OCI-LY7 (cell line): ENCODE results near the gene TNS2. TPM values are rescaled to one million over a fixed set of nuclear protein-coding genes. Genes with fewer than 3 reads are reported as not detected.

Experiments used
- BruUV-seq: library from RNA; stranded (reverse); fragments of 400-500 nt; replicated peaks from 2 replicates; lab custom pipeline; 2021; lab: Mats Ljungman, UMichigan
- CTCF ChIA-PET: fragments of 300-600 bp; sonication (Branson Sonifier 250); formaldehyde crosslinking; loops from one replicate; lab custom pipeline; 2022; ENCODE audit warnings: antibody characterized with exemption; ENCODE audit not compliant: unreplicated experiment; lab: Charles Lee
- POLR2A ChIA-PET: fragments of 300-600 bp; sonication (Branson Sonifier 250); formaldehyde crosslinking; loops from one replicate; lab custom pipeline; 2022; ENCODE audit warnings: antibody characterized with exemption; lab: Charles Lee
- DNase-seq: peaks from one replicate; pipeline ENCODE4 v3.0.0-alpha.2; 2015; ENCODE audit warnings: low spot score
- H2AFZ ChIP-seq: fragments of 200-600 bp; sonication (generic), shearing (Covaris generic); 2 replicates; pipeline ENCODE4 v1.6.1; 2014; ENCODE audit warnings: mild to moderate bottlenecking, antibody characterized with exemption, low read length, moderate library complexity
- H3K27ac ChIP-seq: fragments of 200-600 bp; sonication (generic); 2 replicates; pipeline ENCODE4 v1.5.1; 2014; ENCODE audit warnings: mixed run types, low read depth, mild to moderate bottlenecking, moderate library complexity, low read length, inconsistent platforms; ENCODE audit not compliant: poor library complexity, severe bottlenecking
- H3K36me3 ChIP-seq: fragments of 200-600 bp; sonication (generic); 2 replicates; pipeline ENCODE4 v1.6.1; 2014; ENCODE audit warnings: mild to moderate bottlenecking, antibody characterized with exemption, low read length, moderate library complexity, mixed read lengths; ENCODE audit not compliant: insufficient read depth
- H3K4me1 ChIP-seq: fragments of 200-600 bp; sonication (generic); 2 replicates; pipeline ENCODE4 v1.5.1; 2014; ENCODE audit warnings: mild to moderate bottlenecking, low read length; ENCODE audit not compliant: insufficient read depth, poor library complexity, severe bottlenecking
- H3K4me2 ChIP-seq: fragments of 200-600 bp; sonication (generic); 2 replicates; pipeline ENCODE4 v1.6.1; 2014; ENCODE audit warnings: mild to moderate bottlenecking, low read length
- H3K4me3 ChIP-seq: fragments of 200-600 bp; sonication (generic); 2 replicates; pipeline ENCODE4 v1.5.1; 2014; ENCODE audit warnings: mild to moderate bottlenecking, low read depth, low read length; ENCODE audit not compliant: poor library complexity, severe bottlenecking
- H3K79me2 ChIP-seq: fragments of 200-600 bp; sonication (generic); 2 replicates; pipeline ENCODE4 v1.6.1; 2016; ENCODE audit warnings: low read depth, mild to moderate bottlenecking, low read length, moderate library complexity, mixed read lengths; ENCODE audit not compliant: insufficient read depth
- H3K9me2 ChIP-seq: fragments of 200-600 bp; sonication (generic); 2 replicates; pipeline ENCODE4 v1.6.1; 2016; ENCODE audit warnings: mild to moderate bottlenecking, low read length, mixed read lengths; ENCODE audit not compliant: insufficient read depth
- H3K9me3 ChIP-seq: fragments of 200-600 bp; sonication (generic); 2 replicates; pipeline ENCODE4 v1.6.1; 2014; ENCODE audit warnings: mild to moderate bottlenecking, mixed run types, low read length, mixed read lengths
- H4K20me1 ChIP-seq: fragments of 200-600 bp; sonication (generic); 2 replicates; pipeline ENCODE4 v1.6.1; 2014; ENCODE audit warnings: mild to moderate bottlenecking, antibody characterized with exemption, low read length, moderate library complexity, mixed read lengths; ENCODE audit not compliant: insufficient read depth
- EZH2phosphoT487 ChIP-seq: fragments of 200-600 bp; sonication (generic); IDR thresholded peaks from 2 replicates; pipeline ENCODE4 v1.6.1; 2018; ENCODE audit warnings: low read depth, borderline replicate concordance, mild to moderate bottlenecking, mixed run types, antibody characterized with exemption, low read length, moderate library complexity, mixed read lengths
- intact Hi-C: fragments of 100-400 bp; cut with micrococcal nuclease; formaldehyde crosslinking; loops from one replicate; pipeline ENCODE4 v1.10.0; 2022; ENCODE audit not compliant: unreplicated experiment
- total RNA-seq, 2 experiments: library from RNA; depleted of rRNA in 1 of 2; stranded (reverse); fragments of >200 nt in 1 of 2; shearing (Covaris generic) in 1 of 2; gene quantifications; 2 replicates each; pipeline ENCODE4 v1.2.3, GENCODE V29; 2014 to 2022
- TF ChIP-seq, protein P1 (sequence below): fragments of 200-600 bp; sonication (generic); conservative IDR thresholded peaks from 2 replicates; pipeline ENCODE4 v1.5.1; 2014; ENCODE audit warnings: mild to moderate bottlenecking, antibody characterized with exemption, low read length, moderate library complexity, mixed read lengths

TNS2 gene
- total RNA-seq, 2 experiments from 2014 or later, result 0.25 to 1.6 TPM

DNA sequence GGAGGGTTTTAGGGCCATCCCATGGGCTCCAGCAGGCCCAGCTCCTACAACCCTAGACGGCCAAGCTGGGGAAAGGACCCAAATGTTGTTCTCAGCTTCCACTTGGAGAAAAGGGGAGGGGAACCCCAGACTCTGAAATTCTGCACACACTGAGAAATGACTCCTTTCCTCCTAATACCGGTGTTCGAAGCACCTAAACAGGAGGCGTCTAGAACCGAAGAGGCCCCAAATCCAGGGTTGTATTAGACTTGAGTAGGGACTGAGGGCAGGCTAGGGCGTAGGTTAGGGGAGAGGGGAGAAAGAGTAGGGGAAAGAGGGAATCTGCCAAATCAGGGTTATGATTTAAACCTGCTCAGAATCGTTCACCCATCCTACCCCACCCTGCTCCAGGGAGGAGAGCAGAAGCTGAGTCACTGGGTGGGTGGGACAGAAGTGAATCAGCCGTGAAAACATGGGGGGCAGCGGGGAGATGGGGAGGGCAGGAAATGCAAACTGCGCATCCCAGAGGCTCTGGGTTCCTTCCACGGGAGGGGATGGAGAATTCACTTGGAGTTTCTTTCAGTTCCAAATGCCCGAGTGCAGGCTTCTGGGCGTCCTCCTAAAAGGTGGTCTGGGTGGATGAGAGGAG is 48.6 kb downstream of the TNS2 start:
- H3K4me3 ChIP-seq, result peak overlapping the region; percentile 57
- H3K4me2 ChIP-seq, result peak overlapping the region; percentile 68
- DNase-seq, result no peak
- no peaks in the 10 kb centered on the region for H3K9me2 ChIP-seq
- H3K27ac ChIP-seq, result no peak overlapping the region
- CTCF ChIA-PET, result interaction anchor here (0.9 to 2.3 kb wide), 3 partner anchors 19 to 45 kb away, joined by 4 to 9 read pairs (median 4); partner anchors contain the start of gene SPRYD3
- BruUV-seq, result no TSS peak
- H3K36me3 ChIP-seq, result no peaks in the 10 kb centered on the region
- POLR2A ChIA-PET, result interaction anchor here (1.2 to 1.5 kb wide), 4 partner anchors 19 to 51 kb away, joined by 3 to 5 read pairs (median 4); partner anchors contain the start of gene SPRYD3
- H3K9me3 ChIP-seq, result no peaks in the 10 kb centered on the region
- intact Hi-C loops, result no loop called here
- no peaks in the 10 kb centered on the region for H3K79me2 ChIP-seq
- TF ChIP-seq EZH2phosphoT487, result no peak
- TF ChIP-seq, protein P1, sequence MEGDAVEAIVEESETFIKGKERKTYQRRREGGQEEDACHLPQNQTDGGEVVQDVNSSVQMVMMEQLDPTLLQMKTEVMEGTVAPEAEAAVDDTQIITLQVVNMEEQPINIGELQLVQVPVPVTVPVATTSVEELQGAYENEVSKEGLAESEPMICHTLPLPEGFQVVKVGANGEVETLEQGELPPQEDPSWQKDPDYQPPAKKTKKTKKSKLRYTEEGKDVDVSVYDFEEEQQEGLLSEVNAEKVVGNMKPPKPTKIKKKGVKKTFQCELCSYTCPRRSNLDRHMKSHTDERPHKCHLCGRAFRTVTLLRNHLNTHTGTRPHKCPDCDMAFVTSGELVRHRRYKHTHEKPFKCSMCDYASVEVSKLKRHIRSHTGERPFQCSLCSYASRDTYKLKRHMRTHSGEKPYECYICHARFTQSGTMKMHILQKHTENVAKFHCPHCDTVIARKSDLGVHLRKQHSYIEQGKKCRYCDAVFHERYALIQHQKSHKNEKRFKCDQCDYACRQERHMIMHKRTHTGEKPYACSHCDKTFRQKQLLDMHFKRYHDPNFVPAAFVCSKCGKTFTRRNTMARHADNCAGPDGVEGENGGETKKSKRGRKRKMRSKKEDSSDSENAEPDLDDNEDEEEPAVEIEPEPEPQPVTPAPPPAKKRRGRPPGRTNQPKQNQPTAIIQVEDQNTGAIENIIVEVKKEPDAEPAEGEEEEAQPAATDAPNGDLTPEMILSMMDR, result no peak
- H3K4me1 ChIP-seq, result peaks cover 32% of the 10 kb centered on the region
- H2AFZ ChIP-seq, result peak overlapping the region; percentile 62; the same call in 1 of the 2 replicates
- H4K20me1 ChIP-seq, result no peaks in the 10 kb centered on the region

GRCh38 chr12:53099071-53099882 is 49.4 kb downstream of the TNS2 start:
- no peaks in the 10 kb centered on the region for H3K79me2 ChIP-seq
- CTCF ChIA-PET, result interaction anchor here (1.3 to 2.3 kb wide), 2 partner anchors 20 to 33 kb away, joined by 4 to 9 read pairs; partner anchors contain the start of gene SPRYD3
- H3K4me2 ChIP-seq, result no peak overlapping the region
- H3K27ac ChIP-seq, result no peak overlapping the region
- H3K4me1 ChIP-seq, result peaks cover 40% of the 10 kb centered on the region
- no peaks in the 10 kb centered on the region for H3K9me2 ChIP-seq
- peak; percentile 77 for DNase-seq
- H4K20me1 ChIP-seq, result no peaks in the 10 kb centered on the region
- POLR2A ChIA-PET, result interaction anchor here (1.4 to 1.5 kb wide), 2 partner anchors 20 to 33 kb away, joined by 3 to 5 read pairs; partner anchors contain the start of gene SPRYD3
- intact Hi-C loops, result loop anchor here (1.0 kb wide), 1 partner anchor 33 kb away; no protein-coding TSS in a partner anchor
- BruUV-seq, result no TSS peak
- no peaks in the 10 kb centered on the region for H3K9me3 ChIP-seq
- H3K36me3 ChIP-seq, result no peaks in the 10 kb centered on the region
- TF ChIP-seq, protein P1, result peak; percentile 96
- no peak for TF ChIP-seq EZH2phosphoT487
- no peak overlapping the region for H3K4me3 ChIP-seq
- H2AFZ ChIP-seq, result no peak overlapping the region; the same call in 1 of the 2 replicates
